CD4-positive, alpha-beta T cell treated with Interleukin-17A for 1 hour (primary cell): ENCODE results near the gene CYP1A1.

Source experiments
- DNase-seq: peaks from one replicate; pipeline ENCODE4 v3.0.0-alpha.2; 2020

The CYP1A1 gene

DNA sequence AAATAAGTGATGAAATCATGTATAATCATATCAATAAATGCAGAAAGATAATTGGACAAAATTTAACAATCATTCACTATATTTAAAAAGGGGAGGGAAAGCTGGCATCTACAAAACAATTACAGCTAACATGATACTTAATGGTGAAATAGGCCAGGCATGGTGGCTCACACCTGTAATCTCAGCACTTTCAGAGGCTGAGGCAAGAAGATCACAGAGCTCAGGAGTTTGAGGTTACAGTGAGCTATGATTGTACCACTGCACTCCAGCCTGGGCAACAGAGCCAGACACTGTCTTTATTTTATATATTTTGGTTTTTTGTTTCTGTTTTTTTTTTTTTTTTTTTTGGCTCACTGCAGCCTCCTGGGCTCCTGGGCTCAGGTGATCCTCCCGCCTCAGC lies 41.6 kb downstream of the CYP1A1 start:
- no peak for DNase-seq

DNA sequence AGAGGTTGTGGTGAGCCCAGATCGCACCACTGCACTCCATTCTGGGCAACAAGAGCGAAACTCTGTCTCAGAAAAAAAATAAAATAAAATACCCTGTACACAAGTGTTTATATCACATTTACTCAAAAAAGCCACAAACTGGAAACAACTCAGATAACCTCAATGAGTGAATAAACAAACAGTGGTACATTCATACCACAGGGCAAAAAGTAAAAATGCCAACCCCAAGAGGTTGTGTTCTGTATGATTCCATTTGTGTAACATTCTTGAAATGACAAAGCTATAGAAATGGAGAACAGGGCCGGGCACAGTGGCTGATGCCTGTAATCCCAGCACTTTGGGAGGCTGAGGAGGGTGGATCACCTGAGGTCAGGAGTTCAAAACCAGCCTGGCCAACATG lies 42.4 kb downstream of the CYP1A1 start:
- DNase-seq, result no peak

DNA sequence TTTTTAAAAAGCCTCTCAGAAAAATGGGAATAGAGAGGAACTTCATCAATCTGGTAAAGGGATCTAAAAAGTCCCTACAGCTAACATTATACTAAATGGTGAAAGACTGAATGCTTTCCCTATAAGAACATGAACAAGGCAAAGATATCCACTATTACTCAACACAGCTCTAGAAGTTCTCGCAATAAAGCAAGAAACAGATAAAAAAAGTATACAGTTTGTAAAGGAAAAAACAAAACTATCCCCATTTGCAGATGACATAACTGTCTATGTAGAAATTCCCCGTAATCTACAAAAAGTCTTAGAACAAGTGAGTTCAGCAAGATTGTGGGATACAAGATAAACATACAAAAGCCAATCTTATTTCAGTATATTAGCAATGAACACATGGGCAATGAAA lies 44.9 kb downstream of the CYP1A1 start:
- DNase-seq, result no peak

DNA sequence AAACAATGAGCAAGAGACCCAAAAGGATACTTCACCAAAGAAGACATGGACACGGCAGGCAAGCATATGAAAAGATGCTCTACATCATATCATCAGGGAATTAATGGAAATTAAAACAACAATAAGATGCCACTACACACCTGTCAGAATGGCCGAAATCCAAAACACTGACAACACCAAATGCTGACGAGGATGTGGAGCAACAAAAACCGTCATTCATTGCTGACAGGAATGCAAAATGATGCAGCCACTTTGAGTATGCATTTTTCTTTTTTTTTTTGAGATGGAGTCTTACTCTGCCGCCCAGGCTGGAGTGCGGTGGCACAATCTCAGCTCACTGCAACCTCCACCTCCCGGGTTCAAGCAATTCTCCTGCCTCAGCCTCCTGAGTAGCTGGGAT lies 48.5 kb downstream of the CYP1A1 start:
- no peak for DNase-seq

DNA sequence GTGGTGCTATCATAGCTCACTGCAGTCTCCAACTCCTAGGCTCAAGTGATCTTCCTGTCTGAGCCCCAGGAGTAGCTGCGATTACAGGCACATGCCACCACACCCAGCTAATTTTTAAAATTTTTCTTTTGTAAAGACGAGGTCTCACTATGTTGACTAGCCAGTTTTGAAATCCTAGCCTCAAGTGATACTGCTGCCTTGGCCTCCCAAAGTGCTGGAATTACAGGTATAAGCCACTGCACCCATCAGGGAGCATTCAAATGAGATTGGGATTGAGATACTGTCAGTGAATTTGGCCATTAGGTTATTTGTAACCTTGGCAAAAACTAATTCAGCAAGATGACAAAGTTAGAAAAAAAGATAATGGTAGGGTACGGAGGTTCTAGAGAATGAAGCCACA lies 51.2 kb downstream of the CYP1A1 start:
- DNase-seq, result no peak

DNA sequence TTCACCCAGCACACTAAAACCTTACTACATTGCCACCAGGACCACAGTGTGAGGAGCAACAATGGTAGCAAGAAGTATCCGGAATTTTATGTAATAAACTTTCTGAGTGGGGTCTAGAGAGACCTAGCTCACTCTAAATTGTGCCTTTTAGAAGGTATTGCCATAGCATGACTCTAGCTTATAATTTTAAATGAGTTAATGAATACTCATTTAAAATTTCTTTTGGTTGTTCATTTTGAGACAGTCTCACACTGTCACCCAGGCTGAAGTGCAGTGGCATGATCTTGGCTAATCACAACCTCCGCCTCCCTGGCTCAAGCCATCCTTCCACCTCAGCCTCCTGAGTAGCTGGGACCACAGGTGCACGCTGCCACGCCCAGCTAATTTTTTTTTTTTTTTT lies 55.7 kb downstream of the CYP1A1 start:
- DNase-seq, result no peak
